COLO829 (cell line): ENCODE results near the gene GPBAR1.
A peak's percentile ranks its signal among the peaks of the same experiment; 100 is the strongest.

Experiments used
- DNase-seq: peaks from one replicate; pipeline ENCODE4 v3.0.0; 2012; ENCODE audit warnings: low spot score

The GPBAR1 gene

GRCh38 chr2:218244665-218245064, 16.1 kb upstream of the GPBAR1 start:
- no peak for DNase-seq

- DNase-seq = no peak
These were observed 15.6 kb upstream of the GPBAR1 start for GRCh38 chr2:218245214-218245613.

GRCh38 chr2:218249691-218250090, 11.1 kb upstream of the GPBAR1 start:
- DNase-seq = no peak

- DNase-seq = no peak
These were observed 8.1 kb upstream of the GPBAR1 start for GRCh38 chr2:218252509-218253231.

GRCh38 chr2:218253232-218253625, 7.6 kb upstream of the GPBAR1 start:
- DNase-seq = no peak

- no peak for DNase-seq
These were observed 5.4 kb upstream of the GPBAR1 start for GRCh38 chr2:218255446-218255845.

GRCh38 chr2:218256612-218257350, 4.0 kb upstream of the GPBAR1 start:
- no peak for DNase-seq

GRCh38 chr2:218257390-218257981, 3.3 kb upstream of the GPBAR1 start:
- DNase-seq = peak; percentile 40

- no peak for DNase-seq
These were observed 1.5 kb upstream of the GPBAR1 start for GRCh38 chr2:218259099-218259961.

- no peak for DNase-seq
These were observed 649 bp upstream of the GPBAR1 start for GRCh38 chr2:218260166-218260565.

- DNase-seq = no peak
These were observed 815 bp downstream of the GPBAR1 start for GRCh38 chr2:218261423-218262236.

- DNase-seq = no peak
These were observed 1.4 kb downstream of the GPBAR1 start for GRCh38 chr2:218262237-218262600.

GRCh38 chr2:218262631-218263586, 2.1 kb downstream of the GPBAR1 start:
- DNase-seq = no peak

GRCh38 chr2:218263817-218264641, 3.2 kb downstream of the GPBAR1 start:
- DNase-seq = no peak

- DNase-seq = no peak
These were observed 4.2 kb downstream of the GPBAR1 start for GRCh38 chr2:218264773-218265561.

GRCh38 chr2:218265626-218266025, 4.8 kb downstream of the GPBAR1 start:
- no peak for DNase-seq

GRCh38 chr2:218266316-218266979, 5.6 kb downstream of the GPBAR1 start:
- no peak for DNase-seq

GRCh38 chr2:218267259-218267658, 6.4 kb downstream of the GPBAR1 start:
- no peak for DNase-seq
